Upper lobe of left lung (tissue), 4 donors: ENCODE measurements around the gene SDK2.

Experiments
- CTCF ChIP-seq, 6 experiments: fragments of 450-650 bp in 4 of 6; fragments of 200-600 bp in 2 of 6; sonication (generic) in 2 of 6; IDR thresholded peaks; one replicate each; pipeline ENCODE4 v1.5.1; 2016 to 2019; ENCODE audit warnings: antibody characterized with exemption in 6 of 6
- EP300 ChIP-seq, 4 donors: sonication (generic); formaldehyde crosslinking; IDR thresholded peaks; one replicate each; pipeline ENCODE4 v1.5.1; 2017; ENCODE audit warnings: antibody characterized with exemption in 4 of 4, control low read depth in 2 of 4

GRCh38 chr17:73285916-73286862 lies 358.1 kb downstream of the SDK2 start:
- TF ChIP-seq CTCF (IDR thresholded peaks at IDR 0.05) (no peak), EP300 (IDR thresholded peaks at IDR 0.05) (no peak)
